Sciatic nerve (tissue), 2 donors: ENCODE data around the gene ZNF213. TPM values are rescaled to one million over a fixed set of nuclear protein-coding genes. Genes with fewer than 3 reads are reported as not detected.
"Not testable (repeated sequence)": the region's sequence is repeated elsewhere in the genome, so short reads cannot be mapped to it uniquely, and the experiment has no call there.

ENCODE experiments used
- ATAC-seq: fragments of 200-7000 bp; cut with Tn5 transposase; one replicate; pipeline ENCODE4 v1.9.1; 2020; ENCODE audit warnings: mild to moderate bottlenecking, moderate library complexity
- DNase-seq: peaks from one replicate; pipeline ENCODE4 v3.0.0-alpha.2; 2020; ENCODE audit warnings: low spot score
- intact Hi-C: fragments of 100-400 bp; cut with DNase I; formaldehyde crosslinking; loops from one replicate; pipeline ENCODE4 v1.14.2; 2022
- total RNA-seq: library from RNA; stranded (reverse); fragmentation: NEBNext Ultra II Directional; extraction: Animal tissue kit (Norgen Biotek cat#: 25700); gene quantifications from one replicate; pipeline ENCODE4 v1.2.1, GENCODE V29; 2021
- donor health status: DM: no; HTN: no; CAD: no.
- donor health status: DM: no; HTN: no; CAD: no.

ZNF213 gene
- total RNA-seq, 1 donor from 2014 or later: 9.0 TPM

- ATAC-seq (peak; percentile 93), DNase-seq (peak; percentile 91)
- intact Hi-C loops: no loop called here
Measured at GRCh38 chr16:3158510-3159314, 23.9 kb downstream of the ZNF213 start.

GRCh38 chr16:3161235-3162018, 26.6 kb downstream of the ZNF213 start:
- no peak for ATAC-seq

GRCh38 chr16:3164121-3164991, 29.5 kb downstream of the ZNF213 start:
- no peak for DNase-seq
- ATAC-seq: no peak
- intact Hi-C loops: loop anchor here (10.0 kb wide), 1 partner anchor 110 kb away; no protein-coding TSS in a partner anchor

More at GRCh38 chr16:3161235-3162018, 26.6 kb downstream of the ZNF213 start:
- intact Hi-C loops: loop anchor here (10.0 kb wide), 1 partner anchor 107 kb away; no protein-coding TSS in a partner anchor
- DNase-seq: peak; percentile 54

GRCh38 chr16:3165111-3165822, 30.4 kb downstream of the ZNF213 start:
- no peak for ATAC-seq
- DNase-seq: no peak
- intact Hi-C loops: loop anchor here (10.0 kb wide), 1 partner anchor 110 kb away; no protein-coding TSS in a partner anchor

GRCh38 chr16:3166505-3166886, 31.7 kb downstream of the ZNF213 start:
- intact Hi-C loops: loop anchor here (10.0 kb wide), 1 partner anchor 112 kb away; no protein-coding TSS in a partner anchor
- ATAC-seq: no peak

GRCh38 chr16:3168729-3169128, 33.9 kb downstream of the ZNF213 start:
- DNase-seq, ATAC-seq: not testable (repeated sequence)
- intact Hi-C loops: loop anchor here (10.0 kb wide), 1 partner anchor 114 kb away; no protein-coding TSS in a partner anchor

More at GRCh38 chr16:3166505-3166886, 31.7 kb downstream of the ZNF213 start:
- DNase-seq: no peak

- DNase-seq (no peak), ATAC-seq (peak; percentile 38)
- intact Hi-C loops: no loop called here
Measured at GRCh38 chr16:3170440-3171180, 35.8 kb downstream of the ZNF213 start.

GRCh38 chr16:3171181-3171854, 36.5 kb downstream of the ZNF213 start:
- peak; percentile 45 for ATAC-seq
- no peak for DNase-seq
- intact Hi-C loops: no loop called here

- no peak for ATAC-seq
- intact Hi-C loops: no loop called here
Measured at GRCh38 chr16:3171855-3172593, 37.2 kb downstream of the ZNF213 start.

GRCh38 chr16:3173892-3174617, 39.2 kb downstream of the ZNF213 start:
- ATAC-seq: no peak
- intact Hi-C loops: no loop called here
- no peak for DNase-seq

More at GRCh38 chr16:3171855-3172593, 37.2 kb downstream of the ZNF213 start:
- DNase-seq: no peak

- intact Hi-C loops: no loop called here
- DNase-seq (no peak), ATAC-seq (no peak)
Measured at GRCh38 chr16:3174618-3175148, 39.9 kb downstream of the ZNF213 start.

GRCh38 chr16:3175157-3176093, 40.6 kb downstream of the ZNF213 start:
- DNase-seq (no peak), ATAC-seq (no peak)
- intact Hi-C loops: no loop called here

GRCh38 chr16:3179651-3180050, 44.8 kb downstream of the ZNF213 start:
- intact Hi-C loops: no loop called here
- DNase-seq (no peak), ATAC-seq (no peak)

- ATAC-seq (no peak), DNase-seq (no peak)
- intact Hi-C loops: no loop called here
Measured at GRCh38 chr16:3180445-3180878, 45.6 kb downstream of the ZNF213 start.
